HepG2 (cell line): ENCODE measurements around the gene DIPK1C. TPM values are rescaled to one million over a fixed set of nuclear protein-coding genes. Genes with fewer than 3 reads are reported as not detected.

Source experiments
- ATAC-seq: fragments of 200-7000 bp; cut with Tn5 transposase; 3 replicates; pipeline ENCODE4 v1.9.1; 2020; ENCODE audit warnings: mild to moderate bottlenecking, moderate library complexity
- BruUV-seq: library from RNA; stranded (reverse); fragments of 400-500 nt; replicated peaks from 2 replicates; lab custom pipeline; 2021; lab: Mats Ljungman, UMichigan
- CTCF ChIA-PET: fragments of 300-600 bp; formaldehyde crosslinking; extraction: SDS; loops from one replicate; lab custom pipeline; 2021; ENCODE audit warnings: low total read pairs, inconsistent platforms, low intra/inter-chr PET ratio; lab: Yijun Ruan, JAX
- POLR2A ChIA-PET: fragments of 350-600 bp; sonication (Branson Sonifier 250); formaldehyde crosslinking; loops from one replicate; lab custom pipeline; 2020; ENCODE audit warnings: antibody characterized with exemption, inconsistent platforms; lab: Yijun Ruan, JAX
- DNase-seq: peaks from one replicate; pipeline ENCODE4 v3.0.0-alpha.2; 2015; ENCODE audit warnings: low spot score
- FAIRE-seq: peaks from 3 replicates; lab custom pipeline; 2011; peaks lifted over from hg19 to GRCh38; lab: Jason Lieb, UNC
- H2AFZ ChIP-seq: one replicate; pipeline ENCODE4 v1.6.1; 2011; ENCODE audit warnings: low read length, inconsistent platforms
- H3K27ac ChIP-seq: fragments of 300-600 bp; 3 replicates; pipeline ENCODE4 v1.8.0; 2011; ENCODE audit warnings: mixed run types, mild to moderate bottlenecking, mixed read lengths, low read length, inconsistent platforms; ENCODE audit not compliant: insufficient read depth; ENCODE audit errors: extremely low read length
- H3K27me3 ChIP-seq, 2 experiments: fragments of 200-600 bp in 1 of 2; 2 replicates in 1 of 2; 3 replicates in 1 of 2; pipeline versions ENCODE4 v1.6.0 to v1.8.0; 2011; ENCODE audit warnings: low read length in 2 of 2, mild to moderate bottlenecking in 2 of 2, moderate library complexity in 2 of 2, inconsistent platforms in 1 of 2; ENCODE audit not compliant: insufficient read depth in 2 of 2, control insufficient read depth in 1 of 2
- H3K36me3 ChIP-seq, 2 experiments: fragments of 200-600 bp in 1 of 2; replicated peaks in 1 of 2; 2 replicates in 1 of 2; 3 replicates in 1 of 2; pipeline versions ENCODE4 v1.5.1 to v1.8.0; 2011; ENCODE audit warnings: low read length in 2 of 2, inconsistent platforms in 1 of 2; ENCODE audit not compliant: insufficient read depth in 2 of 2, control insufficient read depth in 1 of 2
- H3K4me1 ChIP-seq: 2 replicates; pipeline ENCODE4 v1.5.1; 2012; ENCODE audit warnings: low read length, inconsistent platforms; ENCODE audit not compliant: insufficient read depth
- H3K4me2 ChIP-seq: 2 replicates; pipeline ENCODE4 v1.6.0; 2011; ENCODE audit warnings: low read depth, low read length, inconsistent platforms
- H3K4me3 ChIP-seq, 3 experiments: fragments of 200-600 bp in 1 of 3; sonication (generic), shearing (Covaris generic) in 1 of 3; replicated peaks in 1 of 3; 2 replicates each; pipeline ENCODE4 v1.5.1; 2011 to 2016; ENCODE audit warnings: low read length in 3 of 3, inconsistent platforms in 2 of 3, low read depth in 2 of 3, mild to moderate bottlenecking in 2 of 3, control low read depth in 1 of 3, mixed read lengths in 1 of 3; ENCODE audit not compliant: insufficient read depth in 1 of 3
- H3K79me2 ChIP-seq: one replicate; pipeline ENCODE4 v1.6.1; 2011; ENCODE audit warnings: low read length, inconsistent platforms; ENCODE audit not compliant: insufficient read depth
- H3K9ac ChIP-seq: 2 replicates; pipeline ENCODE4 v1.6.0; 2011; ENCODE audit warnings: mild to moderate bottlenecking, low read depth, low read length, inconsistent platforms; ENCODE audit not compliant: insufficient read depth
- H3K9me3 ChIP-seq: 2 replicates; pipeline ENCODE4 v1.5.1; 2012; ENCODE audit warnings: mild to moderate bottlenecking, low read length
- H4K20me1 ChIP-seq: 2 replicates; pipeline ENCODE4 v1.6.0; 2011; ENCODE audit warnings: inconsistent platforms, mild to moderate bottlenecking, low read length, moderate library complexity; ENCODE audit not compliant: insufficient read depth
- HDAC2 ChIP-seq: sonication (generic); formaldehyde crosslinking; IDR thresholded peaks from 2 replicates; pipeline ENCODE4 v1.4.0; 2020; ENCODE audit warnings: missing genetic modification reagents
- MZF1 ChIP-seq: sonication (generic); formaldehyde crosslinking; IDR thresholded peaks from 2 replicates; pipeline ENCODE4 v1.8.1; 2023; ENCODE audit warnings: mild to moderate bottlenecking, missing genetic modification reagents, borderline replicate concordance
- NR2F1 ChIP-seq, 2 experiments: fragments of 450-650 bp in 1 of 2; formaldehyde crosslinking in 1 of 2; IDR thresholded peaks; 2 replicates each; pipeline versions ENCODE4 v1.5.0 to v1.6.1; 2016 to 2020; ENCODE audit warnings: mild to moderate bottlenecking in 1 of 2, missing compliant biosample characterization in 1 of 2, missing genetic modification reagents in 1 of 2, moderate library complexity in 1 of 2
- RFX3 ChIP-seq: IDR thresholded peaks from 2 replicates; pipeline ENCODE4 v1.6.1; 2016; ENCODE audit warnings: missing biosample characterization, missing genetic modification reagents
- RFXAP ChIP-seq: sonication (generic); formaldehyde crosslinking; IDR thresholded peaks from 2 replicates; pipeline ENCODE4 v1.4.0; 2020; ENCODE audit warnings: missing genetic modification reagents, borderline replicate concordance
- RORA ChIP-seq: sonication (generic); formaldehyde crosslinking; IDR thresholded peaks from 2 replicates; pipeline ENCODE4 v1.5.0; 2020; ENCODE audit warnings: mild to moderate bottlenecking, missing genetic modification reagents, moderate library complexity
- SIN3A ChIP-seq: IDR thresholded peaks from 2 replicates; pipeline ENCODE4 v1.6.1; 2011; ENCODE audit warnings: low read depth, mild to moderate bottlenecking, control low read depth, low read length, borderline replicate concordance
- SNAI1 ChIP-seq: sonication (generic); formaldehyde crosslinking; IDR thresholded peaks from 2 replicates; pipeline ENCODE4 v1.5.0; 2020; ENCODE audit warnings: mild to moderate bottlenecking, missing genetic modification reagents, borderline replicate concordance
- ZBTB3 ChIP-seq: sonication (generic); formaldehyde crosslinking; IDR thresholded peaks from 2 replicates; pipeline ENCODE4 v1.4.0; 2020; ENCODE audit warnings: low read depth, mild to moderate bottlenecking, moderate library complexity, missing genetic modification reagents, borderline replicate concordance
- ZFP90 ChIP-seq: sonication (generic); formaldehyde crosslinking; IDR thresholded peaks from 2 replicates; pipeline ENCODE4 v1.8.0; 2022; ENCODE audit warnings: missing genetic modification reagents, mild to moderate bottlenecking, inconsistent platforms, borderline replicate concordance
- ZNF382 ChIP-seq: sonication (generic); formaldehyde crosslinking; IDR thresholded peaks from 2 replicates; pipeline ENCODE4 v1.5.0; 2020; ENCODE audit warnings: missing genetic modification reagents, mild to moderate bottlenecking, borderline replicate concordance
- ZNF501 ChIP-seq: sonication (generic); formaldehyde crosslinking; IDR thresholded peaks from 2 replicates; pipeline ENCODE4 v1.5.1; 2020; ENCODE audit warnings: mild to moderate bottlenecking, moderate library complexity, missing genetic modification reagents
- ZNF672 ChIP-seq: sonication (generic); formaldehyde crosslinking; IDR thresholded peaks from 2 replicates; pipeline ENCODE4 v1.8.1; 2022; ENCODE audit warnings: missing genetic modification reagents
- WGBS: methylation state at CpG from one replicate; pipeline ENCODE4 v1.1.6; 2017; ENCODE audit warnings: low lambda C conversion rate; 5-methylcytosine and 5-hydroxymethylcytosine counted together
- in situ Hi-C: cut with HindIII; loops from 2 replicates; pipeline ENCODE4 v1.10.0; 2017; ENCODE audit warnings: low pct_unique_long_range_greater_than_20kb; ENCODE audit not compliant: extremely low pct_ligation_motif_present
- intact Hi-C: fragments of 100-400 bp; cut with micrococcal nuclease; formaldehyde crosslinking; loops from one replicate; pipeline ENCODE4 v1.10.0; 2022; ENCODE audit not compliant: unreplicated experiment
- polyA plus RNA-seq, 8 experiments: library from polyadenylated mRNA; depleted of rRNA in 3 of 8; stranded (reverse) in 7 of 8; unstranded in 1 of 8; fragments of >200 nt; fragmentation: Illumina TruSeq in 4 of 8; extraction: Trizol in 4 of 8; gene quantifications; 2 replicates each; pipeline versions ENCODE4 v1.2.1 to v1.2.3, GENCODE V29; 2011 to 2016; ENCODE audit warnings: low read depth in 4 of 8, missing spikeins in 1 of 8, mixed read lengths in 1 of 8; ENCODE audit not compliant: insufficient read depth in 1 of 8
- total RNA-seq, 5 experiments: library from RNA; depleted of rRNA; stranded (reverse); fragments of >200 nt; fragmentation: Illumina TruSeq; extraction: Trizol; gene quantifications; 2 replicates each; pipeline ENCODE4 v1.2.3, GENCODE V29; 2016; ENCODE audit warnings: low read depth in 1 of 5
- TF ChIP-seq, protein P1 (sequence below): sonication (generic); formaldehyde crosslinking; IDR thresholded peaks from 2 replicates; pipeline ENCODE4 v1.4.0; 2020; ENCODE audit warnings: missing genetic modification reagents, mild to moderate bottlenecking, borderline replicate concordance
- TF ChIP-seq, protein P2 (sequence below): sonication (generic); formaldehyde crosslinking; IDR thresholded peaks from 2 replicates; pipeline ENCODE4 v1.5.1; 2020; ENCODE audit warnings: mild to moderate bottlenecking, moderate library complexity, missing genetic modification reagents
- TF ChIP-seq, protein P3 (sequence below): IDR thresholded peaks from 2 replicates; pipeline ENCODE4 v1.6.1; 2018; ENCODE audit warnings: missing genetic modification reagents

DIPK1C gene
- total and polyA plus RNA-seq, 2 of the 13 experiments (the other 11 are each of a cell fraction or from before 2014, with no cell fraction given) = 1.8 TPM; not detected in 1

DNA sequence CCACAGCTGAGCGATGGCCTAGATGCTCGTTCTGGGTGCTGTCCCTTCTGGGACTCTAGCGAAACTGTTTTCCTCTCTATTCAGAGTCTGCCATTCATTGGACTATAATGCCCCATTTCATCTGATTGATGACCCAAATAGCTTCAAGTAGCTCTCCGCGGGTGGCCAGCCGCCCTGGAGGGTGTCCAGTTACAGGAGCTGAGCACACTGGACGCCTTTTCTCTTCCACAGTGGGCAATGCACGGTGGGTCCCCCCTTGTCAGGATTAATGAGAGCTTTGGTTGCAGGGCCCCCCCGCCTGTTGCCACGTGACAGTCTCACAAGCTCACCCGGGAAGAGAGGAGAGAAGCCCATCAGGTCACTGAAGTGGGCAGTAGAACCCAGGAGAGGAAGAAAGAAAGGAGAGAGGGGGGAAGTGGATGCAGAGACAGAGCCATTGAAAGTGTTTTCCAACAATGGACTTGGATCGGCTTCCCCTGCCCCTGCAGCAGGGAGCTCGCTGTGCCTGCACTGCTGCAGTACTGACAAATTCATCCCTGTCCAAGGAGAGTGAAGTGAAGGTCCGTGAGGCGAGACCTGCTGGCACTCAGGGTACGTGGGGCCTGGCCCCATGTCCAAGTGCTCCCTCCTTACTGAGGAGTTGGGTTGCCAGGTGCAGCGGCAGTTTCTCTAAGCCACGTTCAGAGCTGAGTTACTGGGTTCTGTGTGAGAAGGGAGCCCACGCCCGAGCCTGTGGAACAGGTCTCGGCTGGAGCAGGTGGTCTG is 44.8 kb downstream of the DIPK1C start:
- Histone ChIP-seq H3K9ac (no peak overlapping the region), H2AFZ (no peak overlapping the region), H3K79me2 (no peaks in the 10 kb centered on the region), H4K20me1 (no peaks in the 10 kb centered on the region), H3K9me3 (no peaks in the 10 kb centered on the region), H3K4me3 (no peak overlapping the region), H3K4me1 (no peaks in the 10 kb centered on the region), H3K4me2 (no peak overlapping the region), H3K27ac (no peak overlapping the region), H3K36me3 (no peaks in the 10 kb centered on the region), H3K27me3 (peaks cover 7 to 51% of the 10 kb centered on the region in 2 experiments; a peak in 3 of 5 replicates)
- BruUV-seq = no TSS peak
- DNase-seq (no peak), FAIRE-seq (no peak), ATAC-seq (no peak)
- in situ Hi-C loops = no loop called here
- CTCF ChIA-PET = no interaction called here
- WGBS = 40% methylated on average over 13 of the region's 21 CpGs
- intact Hi-C loops = no loop called here
- TF ChIP-seq SNAI1 (no peak), ZFP90 (CRISPR knock-in tag) (no peak), ZNF382 (CRISPR knock-in tag) (no peak), ZNF501 (no peak), RFX3 (CRISPR knock-in tag) (no peak), RFXAP (CRISPR knock-in tag) (no peak), HDAC2 (CRISPR knock-in tag) (no peak), NR2F1 (CRISPR knock-in tag; IDR thresholded peaks at IDR 0.05) (no peak), ZNF672 (CRISPR knock-in tag) (no peak), RORA (CRISPR knock-in tag) (no peak), SIN3A (no peak), MZF1 (CRISPR knock-in tag) (no peak), ZBTB3 (CRISPR knock-in tag) (no peak)
- TF ChIP-seq, protein P1, sequence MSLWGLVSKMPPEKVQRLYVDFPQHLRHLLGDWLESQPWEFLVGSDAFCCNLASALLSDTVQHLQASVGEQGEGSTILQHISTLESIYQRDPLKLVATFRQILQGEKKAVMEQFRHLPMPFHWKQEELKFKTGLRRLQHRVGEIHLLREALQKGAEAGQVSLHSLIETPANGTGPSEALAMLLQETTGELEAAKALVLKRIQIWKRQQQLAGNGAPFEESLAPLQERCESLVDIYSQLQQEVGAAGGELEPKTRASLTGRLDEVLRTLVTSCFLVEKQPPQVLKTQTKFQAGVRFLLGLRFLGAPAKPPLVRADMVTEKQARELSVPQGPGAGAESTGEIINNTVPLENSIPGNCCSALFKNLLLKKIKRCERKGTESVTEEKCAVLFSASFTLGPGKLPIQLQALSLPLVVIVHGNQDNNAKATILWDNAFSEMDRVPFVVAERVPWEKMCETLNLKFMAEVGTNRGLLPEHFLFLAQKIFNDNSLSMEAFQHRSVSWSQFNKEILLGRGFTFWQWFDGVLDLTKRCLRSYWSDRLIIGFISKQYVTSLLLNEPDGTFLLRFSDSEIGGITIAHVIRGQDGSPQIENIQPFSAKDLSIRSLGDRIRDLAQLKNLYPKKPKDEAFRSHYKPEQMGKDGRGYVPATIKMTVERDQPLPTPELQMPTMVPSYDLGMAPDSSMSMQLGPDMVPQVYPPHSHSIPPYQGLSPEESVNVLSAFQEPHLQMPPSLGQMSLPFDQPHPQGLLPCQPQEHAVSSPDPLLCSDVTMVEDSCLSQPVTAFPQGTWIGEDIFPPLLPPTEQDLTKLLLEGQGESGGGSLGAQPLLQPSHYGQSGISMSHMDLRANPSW (CRISPR knock-in tag) = no peak
- TF ChIP-seq, protein P2, sequence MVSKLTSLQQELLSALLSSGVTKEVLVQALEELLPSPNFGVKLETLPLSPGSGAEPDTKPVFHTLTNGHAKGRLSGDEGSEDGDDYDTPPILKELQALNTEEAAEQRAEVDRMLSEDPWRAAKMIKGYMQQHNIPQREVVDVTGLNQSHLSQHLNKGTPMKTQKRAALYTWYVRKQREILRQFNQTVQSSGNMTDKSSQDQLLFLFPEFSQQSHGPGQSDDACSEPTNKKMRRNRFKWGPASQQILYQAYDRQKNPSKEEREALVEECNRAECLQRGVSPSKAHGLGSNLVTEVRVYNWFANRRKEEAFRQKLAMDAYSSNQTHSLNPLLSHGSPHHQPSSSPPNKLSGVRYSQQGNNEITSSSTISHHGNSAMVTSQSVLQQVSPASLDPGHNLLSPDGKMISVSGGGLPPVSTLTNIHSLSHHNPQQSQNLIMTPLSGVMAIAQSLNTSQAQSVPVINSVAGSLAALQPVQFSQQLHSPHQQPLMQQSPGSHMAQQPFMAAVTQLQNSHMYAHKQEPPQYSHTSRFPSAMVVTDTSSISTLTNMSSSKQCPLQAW (CRISPR knock-in tag) = no peak
- TF ChIP-seq, protein P3, sequence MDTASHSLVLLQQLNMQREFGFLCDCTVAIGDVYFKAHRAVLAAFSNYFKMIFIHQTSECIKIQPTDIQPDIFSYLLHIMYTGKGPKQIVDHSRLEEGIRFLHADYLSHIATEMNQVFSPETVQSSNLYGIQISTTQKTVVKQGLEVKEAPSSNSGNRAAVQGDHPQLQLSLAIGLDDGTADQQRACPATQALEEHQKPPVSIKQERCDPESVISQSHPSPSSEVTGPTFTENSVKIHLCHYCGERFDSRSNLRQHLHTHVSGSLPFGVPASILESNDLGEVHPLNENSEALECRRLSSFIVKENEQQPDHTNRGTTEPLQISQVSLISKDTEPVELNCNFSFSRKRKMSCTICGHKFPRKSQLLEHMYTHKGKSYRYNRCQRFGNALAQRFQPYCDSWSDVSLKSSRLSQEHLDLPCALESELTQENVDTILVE (CRISPR knock-in tag) = no peak
- POLR2A ChIA-PET = no interaction called here
